ENCODE measurements around the gene CTNNA3. TPM values are rescaled to one million over a fixed set of nuclear protein-coding genes. Genes with fewer than 3 reads are reported as not detected.
A peak's percentile ranks its signal among the peaks of the same experiment; 100 is the strongest.

Gene CTNNA3
- total and polyA plus RNA-seq, 2 donors (not counting 1 experiment from before 2014, with no cell fraction given): not detected

DNA sequence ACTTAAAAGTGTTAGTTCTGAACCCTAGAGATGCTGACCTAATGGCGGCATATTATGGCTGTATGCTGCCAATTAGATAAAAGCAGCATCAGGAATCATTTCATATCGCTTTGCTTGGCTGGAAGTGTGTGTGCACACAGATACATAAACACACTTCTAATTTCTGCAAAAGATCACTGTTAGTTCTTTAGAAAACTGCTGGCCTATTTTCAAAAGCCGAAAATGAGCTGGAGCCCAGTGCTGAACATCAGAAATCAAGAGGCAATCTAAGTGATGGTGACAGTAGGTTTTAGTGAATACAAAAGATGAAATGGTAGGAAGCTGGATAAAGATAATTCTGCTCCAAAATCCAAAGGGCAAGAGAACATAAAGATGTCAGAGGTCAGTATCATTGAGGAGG, 1516.0 kb downstream of the CTNNA3 start:
- Histone ChIP-seq H3K27ac (ENCODE audit: insufficient read depth, low read length) (no peak overlapping the region), H3K4me3 (replicated peaks in 1 of 4; ENCODE audit: control extremely low read depth in 1 of 4, insufficient read depth in 1 of 4, low read depth in 3 of 4, low read length in 4 of 4) (no peak overlapping the region), H3K79me2 (ENCODE audit: control insufficient read depth, insufficient read depth, low read length) (no peaks in the 10 kb centered on the region), H3K36me3 (ENCODE audit: control insufficient read depth, insufficient read depth, low read length) (no peaks in the 10 kb centered on the region), H3K4me2 (ENCODE audit: extremely low read depth, insufficient read depth, low read length) (no peak overlapping the region), H3K9ac (ENCODE audit: insufficient read depth, low read length) (no peak overlapping the region), H4K20me1 (ENCODE audit: control insufficient read depth, extremely low read depth, insufficient read depth, low read length) (no peaks in the 10 kb centered on the region), H3K9me3 (ENCODE audit: control insufficient read depth, insufficient read depth, low read depth, low read length) (no peaks in the 10 kb centered on the region), H3K27me3 (ENCODE audit: control insufficient read depth, insufficient read depth, low read length) (no peaks in the 10 kb centered on the region), H3K4me1 (ENCODE audit: control insufficient read depth, extremely low read depth, insufficient read depth, low read length) (no peaks in the 10 kb centered on the region), H2AFZ (ENCODE audit: low read length) (no peak overlapping the region)
- DNase-seq (ENCODE audit: low read depth in 2 of 2): no peak
- TF ChIP-seq, protein P1, sequence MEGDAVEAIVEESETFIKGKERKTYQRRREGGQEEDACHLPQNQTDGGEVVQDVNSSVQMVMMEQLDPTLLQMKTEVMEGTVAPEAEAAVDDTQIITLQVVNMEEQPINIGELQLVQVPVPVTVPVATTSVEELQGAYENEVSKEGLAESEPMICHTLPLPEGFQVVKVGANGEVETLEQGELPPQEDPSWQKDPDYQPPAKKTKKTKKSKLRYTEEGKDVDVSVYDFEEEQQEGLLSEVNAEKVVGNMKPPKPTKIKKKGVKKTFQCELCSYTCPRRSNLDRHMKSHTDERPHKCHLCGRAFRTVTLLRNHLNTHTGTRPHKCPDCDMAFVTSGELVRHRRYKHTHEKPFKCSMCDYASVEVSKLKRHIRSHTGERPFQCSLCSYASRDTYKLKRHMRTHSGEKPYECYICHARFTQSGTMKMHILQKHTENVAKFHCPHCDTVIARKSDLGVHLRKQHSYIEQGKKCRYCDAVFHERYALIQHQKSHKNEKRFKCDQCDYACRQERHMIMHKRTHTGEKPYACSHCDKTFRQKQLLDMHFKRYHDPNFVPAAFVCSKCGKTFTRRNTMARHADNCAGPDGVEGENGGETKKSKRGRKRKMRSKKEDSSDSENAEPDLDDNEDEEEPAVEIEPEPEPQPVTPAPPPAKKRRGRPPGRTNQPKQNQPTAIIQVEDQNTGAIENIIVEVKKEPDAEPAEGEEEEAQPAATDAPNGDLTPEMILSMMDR (conservative IDR thresholded peaks at IDR 0.05 in 1 of 2, IDR thresholded peaks at IDR 0.05 in 1 of 2; ENCODE audit: low read depth in 1 of 2, low read length in 2 of 2): no peak
- no peak for TF ChIP-seq EZH2 (IDR thresholded peaks at IDR 0.05; ENCODE audit: low read length, missing control alignments)

- Histone ChIP-seq H3K79me2 (ENCODE audit: control insufficient read depth, insufficient read depth, low read length) (no peaks in the 10 kb centered on the region), H3K9me3 (ENCODE audit: control insufficient read depth, insufficient read depth, low read depth, low read length) (no peaks in the 10 kb centered on the region), H3K4me3 (replicated peaks in 1 of 4; ENCODE audit: control extremely low read depth in 1 of 4, insufficient read depth in 1 of 4, low read depth in 3 of 4, low read length in 4 of 4) (no peak overlapping the region), H3K27me3 (ENCODE audit: control insufficient read depth, insufficient read depth, low read length) (no peaks in the 10 kb centered on the region), H3K4me1 (ENCODE audit: control insufficient read depth, extremely low read depth, insufficient read depth, low read length) (no peaks in the 10 kb centered on the region), H3K4me2 (ENCODE audit: extremely low read depth, insufficient read depth, low read length) (no peak overlapping the region), H3K27ac (ENCODE audit: insufficient read depth, low read length) (no peak overlapping the region), H2AFZ (ENCODE audit: low read length) (no peak overlapping the region), H3K36me3 (ENCODE audit: control insufficient read depth, insufficient read depth, low read length) (no peaks in the 10 kb centered on the region), H4K20me1 (ENCODE audit: control insufficient read depth, extremely low read depth, insufficient read depth, low read length) (no peaks in the 10 kb centered on the region), H3K9ac (ENCODE audit: insufficient read depth, low read length) (no peak overlapping the region)
- peak; percentile 6 to 92 for DNase-seq (ENCODE audit: low read depth in 2 of 2)
- TF ChIP-seq, protein P1 (conservative IDR thresholded peaks at IDR 0.05 in 1 of 2, IDR thresholded peaks at IDR 0.05 in 1 of 2; ENCODE audit: low read depth in 1 of 2, low read length in 2 of 2): no peak
- no peak for TF ChIP-seq EZH2 (IDR thresholded peaks at IDR 0.05; ENCODE audit: low read length, missing control alignments)
Observed at GRCh38 chr10:66176772-66177171, 1519.2 kb downstream of the CTNNA3 start.

GRCh38 chr10:66167816-66168215, 1528.2 kb downstream of the CTNNA3 start:
- no peak overlapping the region for H3K4me3 ChIP-seq (replicated peaks in 1 of 4; ENCODE audit: control extremely low read depth in 1 of 4, insufficient read depth in 1 of 4, low read depth in 3 of 4, low read length in 4 of 4)
- no peaks in the 10 kb centered on the region for H3K9me3 ChIP-seq (ENCODE audit: control insufficient read depth, insufficient read depth, low read depth, low read length)
- TF ChIP-seq, protein P1 (conservative IDR thresholded peaks at IDR 0.05 in 1 of 2, IDR thresholded peaks at IDR 0.05 in 1 of 2; ENCODE audit: low read depth in 1 of 2, low read length in 2 of 2): no peak
- H3K4me2 ChIP-seq (ENCODE audit: extremely low read depth, insufficient read depth, low read length): no peak overlapping the region
- H3K9ac ChIP-seq (ENCODE audit: insufficient read depth, low read length): no peak overlapping the region
- DNase-seq (ENCODE audit: low read depth in 2 of 2): peak; percentile 13 to 61
- no peaks in the 10 kb centered on the region for H3K36me3 ChIP-seq (ENCODE audit: control insufficient read depth, insufficient read depth, low read length)
- H3K27ac ChIP-seq (ENCODE audit: insufficient read depth, low read length): no peak overlapping the region
- no peaks in the 10 kb centered on the region for H3K27me3 ChIP-seq (ENCODE audit: control insufficient read depth, insufficient read depth, low read length)
- no peaks in the 10 kb centered on the region for H4K20me1 ChIP-seq (ENCODE audit: control insufficient read depth, extremely low read depth, insufficient read depth, low read length)
- H3K4me1 ChIP-seq (ENCODE audit: control insufficient read depth, extremely low read depth, insufficient read depth, low read length): no peaks in the 10 kb centered on the region
- no peak overlapping the region for H2AFZ ChIP-seq (ENCODE audit: low read length)
- no peaks in the 10 kb centered on the region for H3K79me2 ChIP-seq (ENCODE audit: control insufficient read depth, insufficient read depth, low read length)
